LNCaP clone FGC (cell line): ENCODE data around the gene USP15.

Source experiments
- DNase-seq: peaks from one replicate; pipeline ENCODE4 v3.0.0-alpha.2; 2011; ENCODE audit warnings: low read depth
- H3K4me3 ChIP-seq: 2 replicates; pipeline ENCODE4 v1.5.1; 2011; ENCODE audit warnings: mild to moderate bottlenecking, low read depth, low read length, control low read depth
- TF ChIP-seq, protein P1 (sequence below): IDR thresholded peaks from 2 replicates; pipeline ENCODE4 v1.5.1; 2012; ENCODE audit warnings: mild to moderate bottlenecking; ENCODE audit not compliant: control insufficient read depth, insufficient read depth; ENCODE audit errors: extremely low read depth

Gene USP15

DNA sequence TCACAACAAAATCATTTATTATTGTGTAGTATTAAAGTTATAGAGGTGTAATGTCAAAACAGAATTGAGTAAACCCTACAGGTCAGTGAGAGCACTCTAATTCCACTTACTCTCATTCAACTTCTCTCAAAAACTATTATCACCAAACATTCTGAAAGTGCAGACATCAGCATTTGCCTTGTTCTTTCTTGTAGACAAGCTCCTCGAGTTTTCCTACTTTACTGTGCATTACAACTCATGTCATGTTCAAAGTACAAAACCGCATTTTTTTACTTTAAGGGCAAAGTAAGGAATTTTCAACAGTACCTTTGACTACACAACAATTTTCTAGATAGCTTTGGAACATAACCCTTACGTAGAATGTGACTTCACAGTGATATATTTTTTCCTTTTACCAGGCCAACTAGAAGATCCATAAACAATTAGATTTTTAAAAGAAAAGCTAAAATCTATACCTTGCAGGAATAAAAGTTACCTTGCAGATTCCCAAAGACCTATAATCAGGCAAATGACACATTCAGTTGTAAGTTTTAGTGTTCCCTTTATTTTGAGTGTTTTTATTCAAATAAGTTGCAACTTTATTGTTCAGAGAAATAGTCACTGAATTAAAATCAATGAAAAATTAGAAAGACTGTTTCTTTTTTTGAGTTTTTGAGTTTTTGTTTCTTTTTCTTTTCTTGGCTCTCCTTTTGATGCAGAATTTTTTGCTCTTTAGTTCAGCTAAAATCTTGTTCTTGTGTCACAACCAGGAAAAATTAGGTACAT is 12.7 kb upstream of the USP15 start:
- TF ChIP-seq, protein P1, sequence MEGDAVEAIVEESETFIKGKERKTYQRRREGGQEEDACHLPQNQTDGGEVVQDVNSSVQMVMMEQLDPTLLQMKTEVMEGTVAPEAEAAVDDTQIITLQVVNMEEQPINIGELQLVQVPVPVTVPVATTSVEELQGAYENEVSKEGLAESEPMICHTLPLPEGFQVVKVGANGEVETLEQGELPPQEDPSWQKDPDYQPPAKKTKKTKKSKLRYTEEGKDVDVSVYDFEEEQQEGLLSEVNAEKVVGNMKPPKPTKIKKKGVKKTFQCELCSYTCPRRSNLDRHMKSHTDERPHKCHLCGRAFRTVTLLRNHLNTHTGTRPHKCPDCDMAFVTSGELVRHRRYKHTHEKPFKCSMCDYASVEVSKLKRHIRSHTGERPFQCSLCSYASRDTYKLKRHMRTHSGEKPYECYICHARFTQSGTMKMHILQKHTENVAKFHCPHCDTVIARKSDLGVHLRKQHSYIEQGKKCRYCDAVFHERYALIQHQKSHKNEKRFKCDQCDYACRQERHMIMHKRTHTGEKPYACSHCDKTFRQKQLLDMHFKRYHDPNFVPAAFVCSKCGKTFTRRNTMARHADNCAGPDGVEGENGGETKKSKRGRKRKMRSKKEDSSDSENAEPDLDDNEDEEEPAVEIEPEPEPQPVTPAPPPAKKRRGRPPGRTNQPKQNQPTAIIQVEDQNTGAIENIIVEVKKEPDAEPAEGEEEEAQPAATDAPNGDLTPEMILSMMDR: no peak
- no peak for DNase-seq
- H3K4me3 ChIP-seq: no peak overlapping the region

DNA sequence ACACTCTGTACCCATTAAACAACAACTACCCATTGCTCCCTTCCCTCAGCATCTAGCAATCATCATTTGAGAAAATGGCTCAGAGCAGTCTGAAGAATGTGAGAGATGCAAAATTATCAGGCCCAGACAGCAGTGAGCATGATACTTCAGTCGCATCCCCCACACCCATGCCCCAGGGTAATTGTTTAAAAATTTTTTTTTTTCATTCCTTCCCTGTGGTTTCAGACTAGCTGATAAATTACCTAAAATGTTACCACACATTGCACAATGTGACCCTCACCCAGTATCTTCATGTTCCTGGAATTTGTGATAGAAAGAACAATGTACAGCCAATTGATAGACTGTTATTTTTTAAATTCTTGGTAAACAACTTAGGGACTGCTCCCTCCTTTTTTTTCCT is 11.3 kb upstream of the USP15 start:
- TF ChIP-seq, protein P1: no peak
- DNase-seq: no peak
- H3K4me3 ChIP-seq: no peak overlapping the region

DNA sequence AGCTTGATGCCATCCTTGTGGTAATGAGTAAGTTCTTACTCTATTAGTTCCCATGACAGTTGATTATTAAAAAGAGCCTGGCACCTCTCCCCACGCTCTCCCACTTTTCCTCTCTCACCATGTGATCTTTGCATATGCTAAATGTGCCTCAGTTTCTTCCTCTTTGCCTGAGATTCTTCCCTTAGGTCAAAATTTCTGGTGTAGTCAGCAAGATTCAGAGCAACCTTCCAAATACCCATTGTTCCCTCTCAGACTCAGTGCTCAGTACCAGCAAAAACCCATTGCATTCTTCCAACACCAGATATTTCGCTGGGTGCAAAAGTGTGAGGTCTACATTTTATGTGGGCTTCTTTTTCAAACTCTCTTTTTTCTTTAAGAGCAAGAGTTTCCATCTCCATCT is 10.8 kb upstream of the USP15 start:
- TF ChIP-seq, protein P1: no peak
- no peak overlapping the region for H3K4me3 ChIP-seq
- no peak for DNase-seq

DNA sequence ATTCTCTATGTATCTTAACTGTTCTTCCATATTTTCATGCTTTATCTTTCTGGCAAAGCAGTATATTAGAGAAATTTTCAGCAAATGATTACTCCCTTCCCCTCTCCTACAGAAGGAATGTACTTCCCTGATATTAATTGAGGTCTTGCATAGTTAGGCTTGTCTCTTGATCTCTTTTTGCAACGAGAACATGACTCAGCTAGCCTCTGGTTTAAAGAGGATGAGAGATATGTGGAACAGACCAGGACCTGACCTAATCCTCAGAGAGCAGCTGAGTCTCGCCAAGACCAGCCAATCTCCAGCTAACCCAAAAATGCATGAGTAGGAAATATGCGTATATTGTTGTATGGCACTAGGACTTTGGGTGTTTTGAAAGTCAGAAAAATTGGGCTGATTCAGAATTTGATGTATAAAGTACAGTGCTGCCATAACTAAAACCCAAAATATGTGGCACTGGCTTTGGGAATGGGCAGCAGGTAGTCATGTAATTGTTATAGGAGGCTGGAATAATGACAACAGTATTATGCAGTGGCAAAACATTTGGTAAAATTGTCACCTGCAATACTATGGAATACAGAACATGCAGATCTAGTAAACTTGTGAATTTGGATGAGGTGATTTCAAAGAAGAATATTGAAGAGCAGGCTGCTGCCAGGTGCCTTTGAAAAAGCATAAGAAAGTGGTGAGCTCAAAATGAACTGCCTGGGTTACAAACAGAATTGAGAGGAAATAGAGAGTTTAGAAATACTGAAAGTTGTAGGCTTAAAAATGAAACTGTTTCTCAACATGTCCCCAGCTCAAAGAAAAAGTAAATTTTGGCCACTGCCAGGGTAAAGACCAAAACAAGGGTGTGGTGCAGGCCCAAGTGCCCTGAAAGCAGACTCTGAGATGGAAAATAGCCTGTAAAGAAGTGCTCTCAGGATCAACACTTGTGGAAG is 9.3 kb upstream of the USP15 start:
- no peak for DNase-seq
- H3K4me3 ChIP-seq: no peak overlapping the region
- TF ChIP-seq, protein P1: no peak

DNA sequence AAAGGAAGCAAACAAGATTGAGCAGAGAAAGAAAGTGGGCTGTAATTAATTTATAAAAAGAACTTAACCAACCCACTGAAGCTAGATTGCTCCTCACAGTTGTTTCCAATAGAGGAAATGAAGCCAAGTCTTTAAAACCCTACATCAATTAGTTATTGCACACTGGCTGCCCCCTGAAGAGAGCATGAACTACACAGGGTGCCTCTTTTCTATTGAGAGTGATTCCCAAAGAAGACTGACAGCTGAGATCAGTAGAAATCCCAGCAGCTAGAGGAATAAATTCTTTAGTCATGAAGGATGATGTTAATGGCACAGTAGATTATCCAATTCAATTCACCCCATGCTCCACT is 8.6 kb upstream of the USP15 start:
- TF ChIP-seq, protein P1: no peak
- no peak for DNase-seq
- no peak overlapping the region for H3K4me3 ChIP-seq

DNA sequence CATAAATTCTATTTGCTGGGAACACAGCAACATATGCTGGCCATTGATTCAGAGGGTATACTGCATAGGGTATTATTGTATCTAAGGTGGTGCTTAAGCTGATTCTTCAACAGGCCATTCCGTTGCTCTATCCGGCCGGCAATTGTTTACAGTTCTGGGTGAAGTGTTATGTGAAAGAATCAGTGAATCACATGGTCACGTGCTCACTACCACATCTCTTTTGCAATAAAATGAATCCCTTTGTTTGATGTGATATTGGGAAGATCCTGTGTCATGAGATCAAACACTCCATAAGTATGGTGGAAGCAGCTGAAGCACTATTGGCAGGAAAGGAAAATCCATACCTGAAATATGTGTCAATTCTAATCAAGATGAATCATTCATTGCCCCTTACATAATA is 7.6 kb upstream of the USP15 start:
- no peak overlapping the region for H3K4me3 ChIP-seq
- TF ChIP-seq, protein P1: no peak
- no peak for DNase-seq
